Activated CD8-positive, alpha-beta memory T cell treated with anti-CD3 and anti-CD28 coated beads, Interleukin-2, amount 50 U/mL, for 1 hour (primary cell): Measurements from ENCODE around the gene ALG13.
"Not testable (repeated sequence)": the region's sequence is repeated elsewhere in the genome, so short reads cannot be mapped to it uniquely, and the experiment has no call there.

ENCODE experiments used
- DNase-seq: peaks from one replicate; pipeline ENCODE4 v3.0.0-alpha.2; 2020; ENCODE audit errors: extremely low read depth

Gene ALG13

DNA sequence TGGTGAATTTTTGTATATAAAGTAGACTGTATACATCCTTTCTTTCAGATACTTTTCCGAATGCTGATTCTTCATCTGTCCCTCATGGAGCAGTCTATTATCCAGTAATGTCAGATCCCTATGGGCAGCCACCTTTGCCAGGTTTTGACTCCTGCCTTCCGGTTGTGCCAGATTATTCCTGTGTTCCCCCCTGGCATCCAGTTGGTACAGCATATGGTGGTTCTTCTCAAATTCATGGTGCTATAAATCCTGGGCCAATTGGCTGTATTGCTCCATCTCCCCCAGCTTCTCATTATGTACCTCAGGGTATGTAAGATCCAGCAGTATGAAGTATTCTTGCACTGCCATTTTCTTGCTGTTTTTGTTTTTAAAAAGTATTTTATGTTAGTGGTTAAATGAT, 78.7 kb downstream of the ALG13 start:
- DNase-seq = no peak

DNA sequence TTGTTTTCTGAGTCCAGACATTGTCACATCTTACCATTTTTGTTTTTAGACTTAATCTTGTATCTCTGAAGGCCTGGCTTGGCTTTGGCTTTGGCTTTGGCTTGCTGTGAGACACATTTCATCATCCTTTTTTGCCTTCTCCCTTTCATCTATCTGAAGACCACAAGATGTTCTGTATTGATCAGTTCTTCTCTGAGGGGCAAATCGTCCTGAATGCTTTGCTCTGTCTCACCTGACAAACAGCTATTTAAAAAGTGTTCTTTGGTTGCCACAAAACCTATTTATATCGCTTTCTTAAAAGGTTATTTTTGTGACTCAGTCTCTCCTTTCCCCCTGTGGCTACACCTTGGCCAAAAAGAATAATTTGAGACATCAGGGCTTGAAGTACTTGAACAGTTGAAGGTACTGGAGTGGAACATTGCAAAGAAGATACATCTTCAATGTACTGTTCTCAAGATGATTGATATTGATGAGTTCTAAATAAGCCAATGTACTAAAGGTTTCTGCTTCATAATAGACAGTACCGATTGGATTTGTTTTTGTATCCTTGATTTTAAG, 80.7 kb downstream of the ALG13 start:
- DNase-seq = no peak

GRCh38 chrX:111778591-111778990, 97.6 kb downstream of the ALG13 start:
- no peak for DNase-seq

DNA sequence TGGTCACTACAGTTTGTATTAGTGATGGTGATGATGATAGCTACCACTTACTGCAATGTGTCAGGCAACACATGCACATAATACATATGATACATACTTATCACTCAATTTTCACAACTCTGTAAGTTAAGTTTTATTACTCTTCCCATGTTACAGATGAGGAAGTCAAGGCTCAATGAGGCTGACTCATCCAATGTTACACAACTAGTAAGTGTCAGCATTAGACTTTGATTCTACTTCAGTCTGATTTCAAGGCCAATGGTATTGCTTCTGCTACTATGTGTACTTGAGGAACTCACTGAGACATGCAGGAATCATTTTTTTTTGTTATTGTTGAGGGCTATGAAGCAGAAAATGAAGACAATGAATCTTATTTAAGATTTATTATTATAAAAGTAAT, 98.6 kb downstream of the ALG13 start:
- no peak for DNase-seq

DNA sequence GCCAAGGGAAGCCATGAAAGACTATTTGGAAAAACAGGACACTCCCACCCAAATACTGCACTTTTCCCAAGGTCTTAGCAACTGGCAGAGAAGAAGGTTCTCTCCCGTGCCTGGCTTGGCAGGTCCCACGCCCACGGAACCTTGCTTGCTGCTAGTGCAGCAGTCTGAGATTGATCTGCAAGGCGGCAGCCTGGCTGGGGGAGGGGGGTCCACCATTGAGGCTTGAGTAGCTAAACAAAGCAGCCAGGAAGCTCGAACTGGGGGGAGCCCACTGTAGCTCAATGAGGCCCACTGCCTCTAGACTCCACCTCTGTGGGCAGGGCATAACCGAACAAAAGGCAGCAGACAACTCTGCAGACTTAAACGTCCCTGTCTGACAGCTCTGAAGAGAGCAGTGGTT, 103.7 kb downstream of the ALG13 start:
- DNase-seq = no peak

GRCh38 chrX:111790054-111790453, 109.1 kb downstream of the ALG13 start:
- not testable (repeated sequence) for DNase-seq
